ENCODE results near the gene GPX6.

GPX6 gene

GRCh38 chr6:28491984-28492317 lies 23.6 kb downstream of the GPX6 start:
- Histone ChIP-seq H3K4me3 (ENCODE audit: low read length) (no peak overlapping the region), H3K9ac (ENCODE audit: low read length) (no peak overlapping the region)

GRCh38 chr6:28490205-28490890 lies 25.2 kb downstream of the GPX6 start:
- Histone ChIP-seq H3K4me3 (ENCODE audit: low read length) (peak overlapping the region; percentile 91), H3K9ac (ENCODE audit: low read length) (peak overlapping the region; percentile 92), H3K4me1 (ENCODE audit: control insufficient read depth, low read depth, low read length) (no peaks in the 10 kb centered on the region), H3K27me3 (ENCODE audit: control insufficient read depth, insufficient read depth, low read length) (peaks cover 9% of the 10 kb centered on the region), H3K9me3 (ENCODE audit: control insufficient read depth, low read depth, low read length) (no peaks in the 10 kb centered on the region), H3K27ac (ENCODE audit: low read length) (no peak overlapping the region), H3K36me3 (ENCODE audit: control insufficient read depth, low read depth, low read length) (no peaks in the 10 kb centered on the region)

More at GRCh38 chr6:28491984-28492317, 23.6 kb downstream of the GPX6 start:
- no peaks in the 10 kb centered on the region for H3K9me3 ChIP-seq (ENCODE audit: control insufficient read depth, low read depth, low read length)
- peaks cover 9% of the 10 kb centered on the region for H3K27me3 ChIP-seq (ENCODE audit: control insufficient read depth, insufficient read depth, low read length)
- H3K27ac ChIP-seq (ENCODE audit: low read length): no peak overlapping the region
- no peaks in the 10 kb centered on the region for H3K4me1 ChIP-seq (ENCODE audit: control insufficient read depth, low read depth, low read length)
- H3K36me3 ChIP-seq (ENCODE audit: control insufficient read depth, low read depth, low read length): no peaks in the 10 kb centered on the region

GRCh38 chr6:28489366-28490204 lies 26.0 kb downstream of the GPX6 start:
- no peaks in the 10 kb centered on the region for H3K9me3 ChIP-seq (ENCODE audit: control insufficient read depth, low read depth, low read length)
- peak overlapping the region; percentile 91 for H3K4me3 ChIP-seq (ENCODE audit: low read length)
- H3K4me1 ChIP-seq (ENCODE audit: control insufficient read depth, low read depth, low read length): no peaks in the 10 kb centered on the region
- peaks cover 9% of the 10 kb centered on the region for H3K27me3 ChIP-seq (ENCODE audit: control insufficient read depth, insufficient read depth, low read length)
- H3K36me3 ChIP-seq (ENCODE audit: control insufficient read depth, low read depth, low read length): no peaks in the 10 kb centered on the region
- no peak overlapping the region for H3K27ac ChIP-seq (ENCODE audit: low read length)
- peak overlapping the region; percentile 92 for H3K9ac ChIP-seq (ENCODE audit: low read length)

- Histone ChIP-seq H3K4me3 (ENCODE audit: low read length) (peak overlapping the region; percentile 91), H3K27ac (ENCODE audit: low read length) (no peak overlapping the region), H3K27me3 (ENCODE audit: control insufficient read depth, insufficient read depth, low read length) (peaks cover 9% of the 10 kb centered on the region), H3K9me3 (ENCODE audit: control insufficient read depth, low read depth, low read length) (no peaks in the 10 kb centered on the region), H3K36me3 (ENCODE audit: control insufficient read depth, low read depth, low read length) (no peaks in the 10 kb centered on the region), H3K9ac (ENCODE audit: low read length) (peak overlapping the region; percentile 92), H3K4me1 (ENCODE audit: control insufficient read depth, low read depth, low read length) (no peaks in the 10 kb centered on the region)
These were observed 26.7 kb downstream of the GPX6 start for GRCh38 chr6:28488916-28489365.

GRCh38 chr6:28486988-28487742 lies 28.4 kb downstream of the GPX6 start:
- Histone ChIP-seq H3K9ac (ENCODE audit: low read length) (no peak overlapping the region), H3K36me3 (ENCODE audit: control insufficient read depth, low read depth, low read length) (no peaks in the 10 kb centered on the region), H3K4me3 (ENCODE audit: low read length) (no peak overlapping the region), H3K27ac (ENCODE audit: low read length) (no peak overlapping the region), H3K4me1 (ENCODE audit: control insufficient read depth, low read depth, low read length) (no peaks in the 10 kb centered on the region), H3K27me3 (ENCODE audit: control insufficient read depth, insufficient read depth, low read length) (peaks cover 9% of the 10 kb centered on the region), H3K9me3 (ENCODE audit: control insufficient read depth, low read depth, low read length) (no peaks in the 10 kb centered on the region)

GRCh38 chr6:28486533-28486932 lies 29.1 kb downstream of the GPX6 start:
- no peak overlapping the region for H3K4me3 ChIP-seq (ENCODE audit: low read length)

GRCh38 chr6:28485482-28485881 lies 30.1 kb downstream of the GPX6 start:
- Histone ChIP-seq H3K27ac (ENCODE audit: low read length) (no peak overlapping the region), H3K4me3 (ENCODE audit: low read length) (no peak overlapping the region), H3K27me3 (ENCODE audit: control insufficient read depth, insufficient read depth, low read length) (peaks cover 6% of the 10 kb centered on the region), H3K9me3 (ENCODE audit: control insufficient read depth, low read depth, low read length) (no peaks in the 10 kb centered on the region), H3K4me1 (ENCODE audit: control insufficient read depth, low read depth, low read length) (no peaks in the 10 kb centered on the region), H3K9ac (ENCODE audit: low read length) (no peak overlapping the region), H3K36me3 (ENCODE audit: control insufficient read depth, low read depth, low read length) (no peaks in the 10 kb centered on the region)

More at GRCh38 chr6:28486533-28486932, 29.1 kb downstream of the GPX6 start:
- Histone ChIP-seq H3K9ac (ENCODE audit: low read length) (no peak overlapping the region), H3K36me3 (ENCODE audit: control insufficient read depth, low read depth, low read length) (no peaks in the 10 kb centered on the region), H3K4me1 (ENCODE audit: control insufficient read depth, low read depth, low read length) (no peaks in the 10 kb centered on the region), H3K27me3 (ENCODE audit: control insufficient read depth, insufficient read depth, low read length) (peaks cover 9% of the 10 kb centered on the region), H3K9me3 (ENCODE audit: control insufficient read depth, low read depth, low read length) (no peaks in the 10 kb centered on the region), H3K27ac (ENCODE audit: low read length) (no peak overlapping the region)

- Histone ChIP-seq H3K27ac (ENCODE audit: low read length) (no peak overlapping the region), H3K4me3 (ENCODE audit: low read length) (no peak overlapping the region), H3K9me3 (ENCODE audit: control insufficient read depth, low read depth, low read length) (no peaks in the 10 kb centered on the region), H3K4me1 (ENCODE audit: control insufficient read depth, low read depth, low read length) (no peaks in the 10 kb centered on the region), H3K27me3 (ENCODE audit: control insufficient read depth, insufficient read depth, low read length) (no peaks in the 10 kb centered on the region), H3K36me3 (ENCODE audit: control insufficient read depth, low read depth, low read length) (no peaks in the 10 kb centered on the region), H3K9ac (ENCODE audit: low read length) (no peak overlapping the region)
These were observed 35.2 kb downstream of the GPX6 start for GRCh38 chr6:28480253-28480932.

GRCh38 chr6:28478518-28478917 lies 37.1 kb downstream of the GPX6 start:
- no peaks in the 10 kb centered on the region for H3K9me3 ChIP-seq (ENCODE audit: control insufficient read depth, low read depth, low read length)
- no peaks in the 10 kb centered on the region for H3K4me1 ChIP-seq (ENCODE audit: control insufficient read depth, low read depth, low read length)
- no peak overlapping the region for H3K4me3 ChIP-seq (ENCODE audit: low read length)
- H3K27ac ChIP-seq (ENCODE audit: low read length): no peak overlapping the region
- H3K9ac ChIP-seq (ENCODE audit: low read length): no peak overlapping the region
- no peaks in the 10 kb centered on the region for H3K36me3 ChIP-seq (ENCODE audit: control insufficient read depth, low read depth, low read length)
- no peaks in the 10 kb centered on the region for H3K27me3 ChIP-seq (ENCODE audit: control insufficient read depth, insufficient read depth, low read length)

- Histone ChIP-seq H3K27me3 (ENCODE audit: control insufficient read depth, insufficient read depth, low read length) (no peaks in the 10 kb centered on the region), H3K9ac (ENCODE audit: low read length) (peak overlapping the region; percentile 55), H3K4me1 (ENCODE audit: control insufficient read depth, low read depth, low read length) (no peaks in the 10 kb centered on the region), H3K9me3 (ENCODE audit: control insufficient read depth, low read depth, low read length) (no peaks in the 10 kb centered on the region), H3K4me3 (ENCODE audit: low read length) (peak overlapping the region; percentile 87), H3K36me3 (ENCODE audit: control insufficient read depth, low read depth, low read length) (no peaks in the 10 kb centered on the region), H3K27ac (ENCODE audit: low read length) (no peak overlapping the region)
These were observed 41.0 kb downstream of the GPX6 start for GRCh38 chr6:28474441-28475219.
